Activated CD8-positive, alpha-beta memory T cell treated with anti-CD3 and anti-CD28 coated beads for 48 hours (primary cell): Measurements from ENCODE around the gene NFATC1.
"Not testable (repeated sequence)": the region's sequence is repeated elsewhere in the genome, so short reads cannot be mapped to it uniquely, and the experiment has no call there.

ENCODE experiments used
- DNase-seq, 3 experiments: peaks; one replicate each; pipeline ENCODE4 v3.0.0-alpha.2; 2020; ENCODE audit warnings: low read depth in 2 of 3, low spot score in 2 of 3

The NFATC1 gene

GRCh38 chr18:79504495-79504894 lies 108.8 kb downstream of the NFATC1 start:
- DNase-seq, result not testable (repeated sequence)

DNA sequence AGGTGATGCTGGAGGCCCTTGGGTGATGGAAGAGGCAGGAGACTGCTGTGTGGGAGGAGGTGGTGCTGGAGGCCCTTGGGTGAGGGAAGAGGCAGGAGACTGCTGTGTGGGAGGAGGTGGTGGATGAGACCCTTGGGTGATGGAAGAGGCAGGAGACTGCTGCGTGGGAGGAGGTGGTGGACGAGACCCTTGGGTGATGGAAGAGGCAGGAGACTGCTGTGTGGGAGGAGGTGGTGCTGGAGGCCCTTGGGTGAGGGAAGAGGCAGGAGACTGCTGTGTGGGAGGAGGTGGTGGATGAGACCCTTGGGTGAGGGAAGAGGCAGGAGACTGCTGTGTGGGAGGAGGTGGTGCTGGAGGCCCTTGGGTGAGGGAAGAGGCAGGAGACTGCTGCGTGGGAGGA lies 109.7 kb downstream of the NFATC1 start:
- not testable (repeated sequence) for DNase-seq

DNA sequence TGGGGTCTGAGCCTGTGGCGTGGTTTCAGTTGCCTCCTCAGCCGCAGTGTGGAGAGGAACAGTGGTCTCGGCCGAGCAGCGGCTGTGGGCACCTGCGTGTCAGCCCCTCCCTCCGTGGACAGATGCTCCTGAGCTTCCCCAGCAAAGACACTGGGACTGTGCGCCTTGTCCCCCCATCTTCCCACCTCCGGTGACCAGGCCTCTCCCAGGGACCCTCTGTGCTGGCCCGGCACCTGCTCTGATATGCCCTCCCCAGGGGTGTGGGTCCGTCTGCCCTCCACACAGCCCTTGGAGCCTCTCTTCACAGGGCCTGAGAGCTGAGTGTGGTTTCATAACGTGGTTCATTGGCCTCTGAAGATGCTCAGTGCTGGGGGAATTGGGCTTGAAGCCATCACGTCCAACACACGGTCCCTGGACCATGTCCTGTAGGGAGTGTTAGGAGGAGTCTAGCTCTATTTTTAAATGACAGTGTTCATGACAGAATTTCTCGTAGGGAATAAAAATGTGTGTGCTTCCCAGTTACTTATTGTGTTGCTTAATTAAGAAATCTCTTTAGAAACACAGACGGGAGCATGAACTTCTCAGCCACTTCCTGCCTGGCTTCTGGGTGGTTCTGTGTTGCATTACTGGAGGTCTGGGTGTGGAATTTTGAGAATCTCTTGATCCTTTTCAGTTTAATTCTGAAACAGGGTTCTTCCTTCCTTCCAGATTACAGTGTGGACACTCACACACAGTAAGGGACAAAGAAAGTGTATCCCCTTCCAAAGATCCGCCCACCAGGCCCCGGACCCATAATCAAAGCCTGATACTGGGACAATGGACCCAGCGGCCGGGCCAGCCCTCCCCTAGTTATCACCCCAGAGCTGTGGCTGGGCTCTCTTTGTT lies 110.7 kb downstream of the NFATC1 start:
- no peak for DNase-seq

- DNase-seq, result no peak
Observed at GRCh38 chr18:79507076-79507545, 111.4 kb downstream of the NFATC1 start.

DNA sequence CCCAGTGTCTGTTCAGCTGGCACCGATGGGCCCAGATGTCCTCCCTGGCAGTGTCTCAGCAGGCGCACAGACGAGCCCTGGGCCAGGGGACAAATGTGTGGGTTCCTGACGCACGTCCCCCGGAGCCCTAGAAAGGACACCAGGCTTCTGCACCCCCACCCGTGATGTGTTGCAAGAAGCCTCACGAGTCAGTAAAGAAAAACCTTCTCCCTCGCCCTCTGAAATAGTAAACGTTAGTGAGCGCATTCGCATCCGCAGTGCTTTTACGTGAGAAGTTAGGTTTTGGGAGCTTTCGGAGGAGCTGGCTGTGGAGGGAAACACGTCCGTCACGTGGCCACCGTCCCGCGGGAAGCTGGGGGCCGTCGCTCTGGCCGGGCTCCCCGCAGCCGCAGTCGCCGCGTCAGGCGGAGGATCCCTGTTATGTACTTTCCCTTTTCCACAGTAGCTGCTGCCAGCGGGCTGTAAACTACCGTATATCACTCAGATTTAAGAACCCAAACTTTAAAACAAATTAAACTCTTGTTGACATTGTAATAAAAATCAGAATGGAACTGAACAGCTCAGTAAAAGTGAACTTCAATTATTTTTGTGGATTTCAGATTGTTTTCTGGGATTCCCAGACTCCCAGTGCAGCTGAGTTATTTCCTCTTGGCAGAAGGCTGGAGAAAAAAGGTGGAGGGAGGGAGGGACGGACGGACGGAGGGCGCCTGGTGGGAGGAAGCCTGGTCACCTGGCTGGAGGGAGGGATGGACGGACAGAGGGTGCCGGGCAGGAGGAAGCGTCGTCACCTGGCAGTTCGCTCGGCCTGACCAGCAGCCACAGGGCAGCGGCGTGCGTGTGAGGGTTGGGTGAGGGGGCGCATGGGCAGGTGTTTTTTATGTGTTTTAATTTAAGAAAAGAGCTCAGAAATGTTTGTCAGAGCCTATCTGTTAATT lies 112.1 kb downstream of the NFATC1 start:
- no peak for DNase-seq

DNA sequence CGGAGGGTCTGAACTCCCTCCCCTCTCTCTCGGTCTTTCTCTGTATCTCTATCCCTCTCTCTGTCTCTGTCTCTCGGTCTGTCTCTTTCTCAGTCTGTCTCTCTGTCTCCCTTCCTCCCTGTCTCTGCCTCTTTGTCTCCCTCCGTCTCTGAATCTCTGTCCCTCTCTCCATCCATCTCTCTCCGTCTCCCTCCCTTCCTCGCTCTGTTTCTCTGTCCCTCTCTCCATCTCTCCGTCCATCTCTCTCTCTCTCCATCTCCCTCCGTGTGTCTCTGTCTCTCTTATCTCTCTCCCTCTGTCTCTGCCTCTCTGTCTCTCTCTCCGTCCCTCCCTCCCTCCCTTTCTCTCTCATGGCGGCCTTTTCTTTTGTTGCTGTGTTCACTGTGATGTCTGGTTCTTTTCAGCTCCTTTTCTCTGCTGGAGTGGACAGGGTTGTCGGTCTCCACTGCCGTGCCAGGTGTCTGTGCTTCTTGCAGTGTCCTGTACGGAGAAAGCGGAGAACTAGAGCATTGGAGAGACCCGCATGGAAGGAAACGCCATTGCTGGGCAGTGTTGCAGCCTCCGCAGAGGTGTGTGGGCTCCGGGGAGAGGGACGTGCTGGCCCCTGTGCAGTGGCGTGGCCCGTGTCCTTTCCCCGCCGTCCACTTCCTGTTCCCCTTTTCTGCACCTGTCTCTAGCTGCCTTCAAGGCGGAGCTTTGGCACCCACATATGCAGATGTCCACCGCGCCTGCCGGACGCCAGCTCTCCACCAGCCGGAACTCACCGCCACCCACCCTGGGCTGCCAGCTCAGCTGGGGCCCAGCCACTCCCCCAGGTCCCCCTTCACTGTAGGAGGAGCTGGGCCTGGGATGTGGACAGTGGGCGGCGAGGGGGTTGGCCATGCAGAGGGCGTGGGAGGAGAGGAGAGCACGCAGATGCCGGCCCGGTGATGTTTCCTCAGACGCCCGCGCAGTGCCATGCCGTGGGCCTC lies 113.1 kb downstream of the NFATC1 start:
- no peak for DNase-seq

DNA sequence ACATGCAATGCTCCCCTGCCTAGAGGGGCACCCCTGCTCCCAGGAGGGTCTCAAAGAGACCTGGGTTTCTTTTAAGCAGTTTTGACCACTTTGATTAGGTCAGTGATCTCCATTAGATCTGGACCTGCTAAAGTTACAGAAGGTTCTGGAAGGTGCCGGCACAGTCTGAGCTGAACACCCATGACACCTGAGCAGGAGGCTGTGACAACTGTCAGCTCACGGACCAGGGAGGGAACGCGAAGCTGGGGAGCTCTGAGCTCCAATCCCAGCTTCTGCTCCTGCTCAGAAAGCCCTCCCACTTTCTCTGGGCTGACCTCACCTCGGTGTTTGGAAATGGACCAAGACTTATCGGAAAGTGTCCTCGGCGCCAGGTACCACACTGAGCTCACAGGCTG lies 113.8 kb downstream of the NFATC1 start:
- no peak for DNase-seq

DNA sequence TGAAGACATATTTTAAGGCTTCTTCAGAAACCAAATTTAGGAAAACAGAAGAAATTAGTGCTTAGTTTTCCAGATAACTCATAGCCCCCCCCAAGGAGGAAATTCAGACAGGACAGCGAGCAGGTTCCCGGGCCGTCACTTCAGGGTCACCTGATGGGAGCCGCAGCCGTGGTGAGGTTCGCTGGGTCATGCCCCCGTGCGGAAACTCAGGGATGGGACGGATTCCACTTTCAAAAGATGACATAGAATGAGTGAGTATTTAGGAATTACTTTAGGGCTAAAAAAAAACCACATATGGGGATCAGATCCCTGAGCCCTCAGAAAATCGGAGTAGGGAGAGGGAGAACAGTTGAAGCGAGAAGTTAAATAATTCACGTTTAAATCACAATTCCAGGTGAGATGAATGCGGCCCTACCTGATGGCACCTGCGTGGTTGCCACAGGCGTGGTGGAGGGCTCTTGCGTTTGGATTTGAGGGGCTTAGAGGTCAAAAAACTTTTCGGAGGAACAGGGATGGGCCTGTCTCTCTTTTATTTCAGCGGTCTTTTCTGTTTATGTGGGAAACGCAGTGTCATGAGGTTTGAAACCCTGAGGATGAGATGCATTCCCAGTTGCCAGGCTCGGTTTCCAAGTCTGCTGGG lies 114.4 kb downstream of the NFATC1 start:
- DNase-seq, result no peak

DNA sequence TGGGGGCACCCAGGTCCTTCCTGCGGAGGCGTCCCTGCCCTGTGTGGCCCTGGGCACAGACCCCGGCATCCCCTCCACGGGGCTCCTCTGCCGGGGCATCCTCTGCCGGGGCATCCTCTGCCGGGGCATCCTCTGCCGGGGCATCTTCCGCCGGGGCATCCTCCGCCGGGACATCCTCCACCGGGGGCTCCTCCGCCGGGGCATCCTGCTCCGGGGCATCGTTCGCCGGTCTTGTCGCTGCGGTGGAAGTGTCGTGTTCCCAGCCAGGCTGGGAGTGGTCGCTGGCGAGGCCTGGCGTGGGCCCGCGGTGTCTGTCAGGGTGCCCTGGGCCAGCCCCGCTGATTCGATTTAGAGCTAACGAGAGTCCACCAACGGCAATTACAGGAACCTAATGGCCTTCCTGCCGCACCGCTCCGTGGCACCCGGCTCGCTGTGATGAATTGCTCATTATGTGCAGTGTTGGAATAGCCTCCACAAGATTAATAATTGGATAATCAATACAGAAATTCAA lies 115.1 kb downstream of the NFATC1 start:
- DNase-seq, result no peak

GRCh38 chr18:79511271-79511670 lies 115.5 kb downstream of the NFATC1 start:
- DNase-seq, result no peak

DNA sequence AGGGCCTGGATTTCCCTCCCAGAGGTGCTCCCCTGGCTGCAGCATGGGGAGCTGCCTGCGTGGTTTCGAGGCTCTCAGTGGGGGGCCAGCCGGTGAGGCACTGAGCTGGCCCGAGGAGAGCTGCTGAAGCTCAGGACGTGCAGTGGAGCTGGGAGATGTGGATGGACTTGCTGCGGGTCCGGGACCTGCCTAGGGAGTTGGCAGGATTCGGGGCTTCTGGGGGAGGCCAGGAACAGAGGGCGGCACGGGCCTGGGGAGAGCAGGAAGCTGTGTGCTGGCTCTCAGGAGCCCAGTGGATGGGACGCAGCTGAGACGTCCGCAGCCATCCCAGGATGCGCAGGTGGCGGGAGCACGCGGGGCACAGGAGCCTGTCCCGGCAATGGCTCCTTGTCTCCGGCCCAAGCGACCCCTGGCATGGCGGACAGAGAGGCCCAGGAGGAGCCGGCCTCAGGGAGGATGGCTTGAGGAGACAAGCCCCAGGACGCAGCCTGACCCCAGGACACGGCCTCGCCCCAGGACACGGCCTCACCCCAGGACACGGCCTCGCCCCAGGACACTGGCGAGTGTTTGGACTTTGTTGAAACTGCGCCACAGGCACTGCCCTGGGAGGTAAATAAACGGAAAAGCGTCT lies 116.1 kb downstream of the NFATC1 start:
- DNase-seq, result no peak

GRCh38 chr18:79512461-79513380 lies 117.0 kb downstream of the NFATC1 start:
- DNase-seq, result no peak

GRCh38 chr18:79513381-79514081 lies 117.8 kb downstream of the NFATC1 start:
- no peak for DNase-seq

DNA sequence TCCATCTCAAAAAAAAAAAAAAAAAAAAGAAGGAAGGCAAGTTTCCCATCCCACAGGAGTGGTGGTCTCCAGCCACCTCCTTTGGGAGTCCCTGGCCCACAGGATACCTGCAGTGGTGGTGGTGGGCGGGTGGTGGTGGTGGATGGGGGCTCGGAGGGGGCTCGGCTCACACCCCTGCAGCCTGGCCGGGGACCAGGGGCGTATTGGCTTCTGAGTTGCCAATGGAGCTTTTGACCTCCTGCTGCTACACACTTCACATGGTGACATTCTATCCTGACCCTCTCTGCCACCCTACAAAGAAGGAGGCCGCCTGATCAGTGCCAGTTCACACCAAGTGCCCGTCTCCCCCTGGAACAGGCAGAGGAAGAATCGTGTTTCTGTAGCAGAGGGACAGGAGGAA lies 119.6 kb downstream of the NFATC1 start:
- DNase-seq, result no peak

DNA sequence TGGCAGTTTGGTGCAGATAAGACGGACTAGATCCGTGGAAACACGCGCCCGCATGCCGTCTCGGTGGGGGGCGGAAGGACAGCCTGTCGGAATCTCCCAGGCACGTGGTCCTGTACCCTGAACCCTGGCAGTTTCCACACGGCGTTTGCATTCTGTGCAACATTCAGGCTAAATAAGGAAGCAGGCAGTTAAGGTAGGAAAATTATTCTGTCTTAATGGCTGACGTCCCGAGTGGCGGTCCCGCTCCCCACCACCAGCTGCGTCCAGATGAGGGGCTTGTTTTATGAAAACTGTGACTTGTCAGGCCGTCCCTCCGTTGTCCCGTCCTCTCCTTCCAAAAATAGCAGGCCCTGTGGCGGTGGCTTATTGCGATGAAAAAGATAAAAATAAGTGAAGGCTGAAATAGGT lies 120.2 kb downstream of the NFATC1 start:
- DNase-seq, result no peak

- DNase-seq, result no peak
Observed at GRCh38 chr18:79516441-79516931, 120.8 kb downstream of the NFATC1 start.

GRCh38 chr18:79517341-79517740 lies 121.6 kb downstream of the NFATC1 start:
- DNase-seq, result no peak
